ENCODE results near the gene SCLY. TPM values are rescaled to one million over a fixed set of nuclear protein-coding genes. Genes with fewer than 3 reads are reported as not detected.

SCLY gene
- total and polyA plus RNA-seq, 10 donors, result 5.8 to 22.7 (median 14.6) TPM

- 86 to 93% (median 92%) methylated on average over 22 of the region's 22 CpGs for WGBS, 5 donors
- TF ChIP-seq POLR2AphosphoS5 (IDR thresholded peaks at IDR 0.05), result no peak
- TF ChIP-seq CTCF (IDR thresholded peaks at IDR 0.05 in 8 of 11, conservative IDR thresholded peaks at IDR 0.05 in 3 of 11), result no peak
- no peak for TF ChIP-seq POLR2A (IDR thresholded peaks at IDR 0.05)
Observed at GRCh38 chr2:238129166-238130010, 68.6 kb downstream of the SCLY start.

GRCh38 chr2:238130111-238130695, 69.4 kb downstream of the SCLY start:
- TF ChIP-seq POLR2AphosphoS5 (IDR thresholded peaks at IDR 0.05) (no peak), CTCF (IDR thresholded peaks at IDR 0.05 in 8 of 11, conservative IDR thresholded peaks at IDR 0.05 in 3 of 11) (no peak), POLR2A (IDR thresholded peaks at IDR 0.05) (no peak)
- no peak overlapping the region for H3K27ac ChIP-seq
- peak; percentile 71 for DNase-seq
- H3K4me3 ChIP-seq, result no peak overlapping the region
- 86 to 95% (median 89%) methylated on average over 18 to 28 of the region's 28 CpGs for WGBS, 5 donors
- intact Hi-C loops (cut with DNase I; ENCODE audit: low total_unique reads), result no loop called here
- no peaks in the 10 kb centered on the region for H3K9me3 ChIP-seq
- peaks cover 0 to 5% (median 0%) of the 10 kb centered on the region in 7 donors for H3K27me3 ChIP-seq (replicated peaks in 1 of 7)
- H3K4me1 ChIP-seq, result peaks cover 0 to 6% (median 2%) of the 10 kb centered on the region in 6 donors
- no peaks in the 10 kb centered on the region for H3K36me3 ChIP-seq

More at GRCh38 chr2:238129166-238130010, 68.6 kb downstream of the SCLY start:
- no peaks in the 10 kb centered on the region for H3K9me3 ChIP-seq
- no peak overlapping the region for H3K27ac ChIP-seq
- no peak overlapping the region for H3K4me3 ChIP-seq
- DNase-seq, result peak; percentile 59
- H3K4me1 ChIP-seq, result peaks cover 0 to 6% (median 2%) of the 10 kb centered on the region in 6 donors
- no peaks in the 10 kb centered on the region for H3K36me3 ChIP-seq
- intact Hi-C loops (cut with DNase I; ENCODE audit: low total_unique reads), result no loop called here
- peaks cover 0 to 5% (median 0%) of the 10 kb centered on the region in 7 donors for H3K27me3 ChIP-seq (replicated peaks in 1 of 7)

- TF ChIP-seq CTCF (IDR thresholded peaks at IDR 0.05 in 8 of 11, conservative IDR thresholded peaks at IDR 0.05 in 3 of 11) (no peak), POLR2AphosphoS5 (IDR thresholded peaks at IDR 0.05) (no peak), POLR2A (IDR thresholded peaks at IDR 0.05) (no peak)
- H3K4me1 ChIP-seq, result peaks cover 0 to 6% (median 2%) of the 10 kb centered on the region in 6 donors
- H3K27ac ChIP-seq, result no peak overlapping the region
- intact Hi-C loops (cut with DNase I; ENCODE audit: low total_unique reads), result no loop called here
- peaks cover 0 to 5% (median 0%) of the 10 kb centered on the region in 7 donors for H3K27me3 ChIP-seq (replicated peaks in 1 of 7)
- H3K9me3 ChIP-seq, result no peaks in the 10 kb centered on the region
- H3K4me3 ChIP-seq, result no peak overlapping the region
- DNase-seq, result peak; percentile 68
- WGBS, 5 donors, result 89 to 95% (median 91%) methylated on average over 24 to 68 of the region's 68 CpGs
- H3K36me3 ChIP-seq, result no peaks in the 10 kb centered on the region
Observed at GRCh38 chr2:238130696-238131628, 70.2 kb downstream of the SCLY start.

Measured in spleen (tissue), 11 donors.